Muscle of arm (tissue), 12 donors: ENCODE results near the gene CCND1. TPM values are rescaled to one million over a fixed set of nuclear protein-coding genes. Genes with fewer than 3 reads are reported as not detected.

Experiments used
- DNase-seq: peaks from one replicate; pipeline ENCODE4 v3.0.0-alpha.2; 2013
- polyA plus RNA-seq, 12 donors: library from polyadenylated mRNA; unstranded; fragments of 120-200 nt; gene quantifications; one replicate each; pipeline ENCODE4 v1.2.1, GENCODE V29; 2013; ENCODE audit not compliant: insufficient read length in 12 of 12

The CCND1 gene
- polyA plus RNA-seq, 12 donors, result 55.4 to 149 (median 76.6) TPM; not detected in 1

GRCh38 chr11:69664103-69664775 lies 23.3 kb downstream of the CCND1 start:
- no peak for DNase-seq

GRCh38 chr11:69664901-69665300 lies 23.9 kb downstream of the CCND1 start:
- DNase-seq, result no peak

- DNase-seq, result no peak
These were observed 24.7 kb downstream of the CCND1 start for GRCh38 chr11:69665669-69666068.

- no peak for DNase-seq
These were observed 25.3 kb downstream of the CCND1 start for GRCh38 chr11:69666261-69666660.

GRCh38 chr11:69666752-69667536 lies 26.0 kb downstream of the CCND1 start:
- DNase-seq, result no peak

GRCh38 chr11:69667619-69668604 lies 27.0 kb downstream of the CCND1 start:
- DNase-seq, result no peak

- no peak for DNase-seq
These were observed 28.5 kb downstream of the CCND1 start for GRCh38 chr11:69669486-69669885.

GRCh38 chr11:69670158-69670845 lies 29.3 kb downstream of the CCND1 start:
- peak; percentile 92 for DNase-seq

- no peak for DNase-seq
These were observed 30.9 kb downstream of the CCND1 start for GRCh38 chr11:69671734-69672465.

GRCh38 chr11:69674267-69674885 lies 33.4 kb downstream of the CCND1 start:
- DNase-seq, result no peak

- DNase-seq, result peak; percentile 97
These were observed 34.1 kb downstream of the CCND1 start, which contains the start of gene LTO1 for GRCh38 chr11:69674886-69675714. TSS of gene LTO1 (minus strand) at chr11:69675353. CDS start at chr11:69675239, 114 bp downstream.

- no peak for DNase-seq
These were observed 36.8 kb downstream of the CCND1 start for GRCh38 chr11:69677749-69678148.

- no peak for DNase-seq
These were observed 39.7 kb downstream of the CCND1 start for GRCh38 chr11:69680688-69681087.

GRCh38 chr11:69682221-69682620 lies 41.3 kb downstream of the CCND1 start:
- no peak for DNase-seq

GRCh38 chr11:69682681-69683326 lies 41.8 kb downstream of the CCND1 start:
- DNase-seq, result no peak

- no peak for DNase-seq
These were observed 42.9 kb downstream of the CCND1 start for GRCh38 chr11:69683764-69684333.

GRCh38 chr11:69684651-69685050 lies 43.7 kb downstream of the CCND1 start:
- DNase-seq, result no peak

- DNase-seq, result no peak
These were observed 44.4 kb downstream of the CCND1 start for GRCh38 chr11:69685348-69685747.
